Measurements from ENCODE around the gene CCR8. TPM values are rescaled to one million over a fixed set of nuclear protein-coding genes. Genes with fewer than 3 reads are reported as not detected.

CCR8 gene
- total RNA-seq, 1 donor from 2014 or later: not detected

DNA sequence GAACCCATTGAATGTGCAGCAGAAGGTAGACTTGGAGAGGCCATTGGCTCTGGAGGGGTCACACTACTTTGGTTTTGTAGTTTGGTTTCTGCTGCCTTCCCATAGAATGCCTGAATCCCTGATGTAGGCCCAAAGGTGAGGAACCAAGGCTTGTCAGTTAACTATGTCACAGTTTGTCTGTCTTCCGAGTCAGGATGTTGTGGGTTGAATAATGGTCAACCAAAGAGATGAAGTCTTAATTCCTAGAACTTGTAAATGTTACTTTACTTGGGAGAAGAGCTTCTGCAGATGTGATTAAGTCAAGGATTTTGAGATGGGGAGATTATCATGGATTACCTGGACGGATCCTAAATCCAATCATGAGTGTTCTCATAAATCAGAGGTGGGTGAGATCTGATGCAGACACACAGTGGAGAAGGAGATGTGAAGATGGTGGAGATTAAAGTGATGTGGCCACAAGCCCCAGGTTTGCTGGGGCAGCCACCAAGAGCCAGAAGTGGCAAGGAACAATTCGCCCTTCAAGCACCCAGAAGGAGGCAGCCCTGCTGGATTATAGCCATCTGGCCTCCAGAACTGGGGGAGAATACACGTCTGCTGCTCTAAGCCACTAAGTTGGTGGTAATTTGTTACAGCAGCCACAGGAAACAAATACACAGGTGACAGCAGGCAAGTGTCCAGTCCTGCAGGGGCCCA, 2.3 kb upstream of the CCR8 start:
- Histone ChIP-seq H3K27ac (no peak overlapping the region), H3K36me3 (no peaks in the 10 kb centered on the region), H3K4me3 (no peak overlapping the region), H3K9me3 (no peaks in the 10 kb centered on the region), H3K27me3 (no peaks in the 10 kb centered on the region), H3K4me1 (no peaks in the 10 kb centered on the region)
- intact Hi-C loops (cut with DNase I): no loop called here
- no peak for DNase-seq (ENCODE audit: extremely low spot score in 2 of 2)
- no peak for TF ChIP-seq POLR2A (IDR thresholded peaks at IDR 0.05)
- no peak for TF ChIP-seq POLR2AphosphoS5 (IDR thresholded peaks at IDR 0.05; ENCODE audit: insufficient read depth in 1 of 2, low read depth in 1 of 2)
- TF ChIP-seq, protein P1, sequence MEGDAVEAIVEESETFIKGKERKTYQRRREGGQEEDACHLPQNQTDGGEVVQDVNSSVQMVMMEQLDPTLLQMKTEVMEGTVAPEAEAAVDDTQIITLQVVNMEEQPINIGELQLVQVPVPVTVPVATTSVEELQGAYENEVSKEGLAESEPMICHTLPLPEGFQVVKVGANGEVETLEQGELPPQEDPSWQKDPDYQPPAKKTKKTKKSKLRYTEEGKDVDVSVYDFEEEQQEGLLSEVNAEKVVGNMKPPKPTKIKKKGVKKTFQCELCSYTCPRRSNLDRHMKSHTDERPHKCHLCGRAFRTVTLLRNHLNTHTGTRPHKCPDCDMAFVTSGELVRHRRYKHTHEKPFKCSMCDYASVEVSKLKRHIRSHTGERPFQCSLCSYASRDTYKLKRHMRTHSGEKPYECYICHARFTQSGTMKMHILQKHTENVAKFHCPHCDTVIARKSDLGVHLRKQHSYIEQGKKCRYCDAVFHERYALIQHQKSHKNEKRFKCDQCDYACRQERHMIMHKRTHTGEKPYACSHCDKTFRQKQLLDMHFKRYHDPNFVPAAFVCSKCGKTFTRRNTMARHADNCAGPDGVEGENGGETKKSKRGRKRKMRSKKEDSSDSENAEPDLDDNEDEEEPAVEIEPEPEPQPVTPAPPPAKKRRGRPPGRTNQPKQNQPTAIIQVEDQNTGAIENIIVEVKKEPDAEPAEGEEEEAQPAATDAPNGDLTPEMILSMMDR (IDR thresholded peaks at IDR 0.05): no peak

DNA sequence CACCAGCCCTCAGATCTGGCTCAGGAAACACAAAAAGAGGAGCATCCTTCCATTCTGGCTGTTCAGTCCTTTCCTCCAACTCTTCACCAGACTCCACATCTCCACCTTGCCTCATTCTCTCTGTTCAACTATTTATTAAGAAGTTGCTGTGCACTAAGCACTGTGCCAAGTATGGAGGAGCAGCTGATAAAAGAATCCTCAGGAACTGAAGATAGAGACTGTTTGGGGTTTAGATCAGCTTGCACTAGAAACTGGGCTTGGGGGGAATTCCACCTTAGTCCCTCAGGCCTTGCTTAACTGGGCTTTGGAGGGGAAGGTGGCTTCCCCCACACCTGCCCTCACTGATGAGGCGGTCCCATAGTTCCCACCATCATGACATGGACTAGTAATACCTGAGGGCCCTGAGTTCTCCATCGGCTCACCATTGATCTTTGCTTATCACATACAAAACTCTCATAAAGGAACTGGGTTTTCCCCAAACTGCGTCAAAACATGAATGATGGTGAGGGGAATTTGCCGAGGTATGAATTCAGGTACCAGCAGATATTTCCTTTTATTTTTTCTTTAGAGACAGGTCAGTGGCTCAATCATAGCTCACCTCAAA, 1.7 kb upstream of the CCR8 start:
- Histone ChIP-seq H3K36me3 (no peaks in the 10 kb centered on the region), H3K27ac (no peak overlapping the region), H3K27me3 (no peaks in the 10 kb centered on the region), H3K4me3 (no peak overlapping the region), H3K9me3 (no peaks in the 10 kb centered on the region), H3K4me1 (no peaks in the 10 kb centered on the region)
- TF ChIP-seq POLR2AphosphoS5 (IDR thresholded peaks at IDR 0.05; ENCODE audit: insufficient read depth in 1 of 2, low read depth in 1 of 2) (no peak), POLR2A (IDR thresholded peaks at IDR 0.05) (no peak)
- TF ChIP-seq, protein P1 (IDR thresholded peaks at IDR 0.05): no peak
- intact Hi-C loops (cut with DNase I): no loop called here
- no peak for DNase-seq (ENCODE audit: extremely low spot score in 2 of 2)

DNA sequence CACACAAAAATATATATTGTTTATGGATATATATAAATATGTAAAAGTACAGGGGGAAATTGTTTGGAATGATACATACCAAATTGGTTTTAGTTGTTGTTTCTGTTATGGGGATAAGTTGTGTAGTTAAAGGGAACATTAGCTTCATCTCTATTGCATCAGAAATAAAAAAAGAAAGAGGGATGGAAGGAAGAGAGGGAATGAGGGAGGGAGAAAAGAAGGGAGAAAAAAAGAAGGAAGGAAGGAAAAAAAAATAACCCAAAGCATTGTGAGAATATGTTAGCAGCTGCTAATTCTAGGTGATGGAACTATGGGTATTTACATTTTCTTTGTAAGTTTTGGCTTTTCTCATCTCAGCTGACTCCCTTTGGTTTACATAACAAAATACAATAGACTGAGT, 1.3 kb downstream of the CCR8 start:
- DNase-seq (ENCODE audit: extremely low spot score in 2 of 2): no peak
- intact Hi-C loops (cut with DNase I): no loop called here
- Histone ChIP-seq H3K9me3 (no peaks in the 10 kb centered on the region), H3K4me1 (no peaks in the 10 kb centered on the region), H3K27me3 (no peaks in the 10 kb centered on the region), H3K27ac (no peak overlapping the region), H3K36me3 (no peaks in the 10 kb centered on the region), H3K4me3 (no peak overlapping the region)
- no peak for TF ChIP-seq POLR2AphosphoS5 (IDR thresholded peaks at IDR 0.05; ENCODE audit: insufficient read depth in 1 of 2, low read depth in 1 of 2)
- TF ChIP-seq POLR2A (IDR thresholded peaks at IDR 0.05): no peak
- TF ChIP-seq, protein P1 (IDR thresholded peaks at IDR 0.05): no peak

DNA sequence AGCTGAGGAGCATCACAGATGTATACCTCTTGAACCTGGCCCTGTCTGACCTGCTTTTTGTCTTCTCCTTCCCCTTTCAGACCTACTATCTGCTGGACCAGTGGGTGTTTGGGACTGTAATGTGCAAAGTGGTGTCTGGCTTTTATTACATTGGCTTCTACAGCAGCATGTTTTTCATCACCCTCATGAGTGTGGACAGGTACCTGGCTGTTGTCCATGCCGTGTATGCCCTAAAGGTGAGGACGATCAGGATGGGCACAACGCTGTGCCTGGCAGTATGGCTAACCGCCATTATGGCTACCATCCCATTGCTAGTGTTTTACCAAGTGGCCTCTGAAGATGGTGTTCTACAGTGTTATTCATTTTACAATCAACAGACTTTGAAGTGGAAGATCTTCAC, 3.0 kb downstream of the CCR8 start:
- no peak for DNase-seq (ENCODE audit: extremely low spot score in 2 of 2)
- Histone ChIP-seq H3K27ac (no peak overlapping the region), H3K27me3 (no peaks in the 10 kb centered on the region), H3K36me3 (no peaks in the 10 kb centered on the region), H3K9me3 (no peaks in the 10 kb centered on the region), H3K4me3 (no peak overlapping the region), H3K4me1 (no peaks in the 10 kb centered on the region)
- TF ChIP-seq POLR2AphosphoS5 (IDR thresholded peaks at IDR 0.05; ENCODE audit: insufficient read depth in 1 of 2, low read depth in 1 of 2): no peak
- no peak for TF ChIP-seq POLR2A (IDR thresholded peaks at IDR 0.05)
- TF ChIP-seq, protein P1 (IDR thresholded peaks at IDR 0.05): no peak
- intact Hi-C loops (cut with DNase I): no loop called here

DNA sequence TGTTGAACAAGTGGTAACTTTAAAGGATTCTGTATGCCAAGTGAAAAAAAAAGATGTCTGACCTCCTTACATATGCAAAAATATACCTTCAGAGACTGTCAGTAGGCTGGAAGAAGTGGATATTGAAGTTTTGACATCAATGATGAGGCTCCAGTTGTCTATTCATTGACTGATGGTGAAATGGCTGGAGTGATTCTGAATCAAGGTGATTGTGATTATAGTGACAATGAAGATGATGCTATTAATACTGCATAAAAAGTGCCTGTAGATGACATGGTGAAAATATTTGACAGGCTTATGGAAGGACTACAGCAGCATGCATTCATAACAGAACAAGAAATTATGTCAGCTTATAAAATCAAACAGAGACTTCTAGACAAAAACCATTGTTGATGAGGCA, 4.1 kb downstream of the CCR8 start:
- no peaks in the 10 kb centered on the region for H3K36me3 ChIP-seq
- no peak for DNase-seq (ENCODE audit: extremely low spot score in 2 of 2)
- H3K4me3 ChIP-seq: no peak overlapping the region
- H3K9me3 ChIP-seq: no peaks in the 10 kb centered on the region
- H3K27ac ChIP-seq: no peak overlapping the region
- H3K27me3 ChIP-seq: no peaks in the 10 kb centered on the region
- TF ChIP-seq POLR2AphosphoS5 (IDR thresholded peaks at IDR 0.05; ENCODE audit: insufficient read depth in 1 of 2, low read depth in 1 of 2) (no peak), POLR2A (IDR thresholded peaks at IDR 0.05) (no peak)
- TF ChIP-seq, protein P1 (IDR thresholded peaks at IDR 0.05): no peak
- intact Hi-C loops (cut with DNase I): no loop called here
- no peaks in the 10 kb centered on the region for H3K4me1 ChIP-seq

All from vagina (tissue), 2 donors.